ENCODE measurements around the gene SUSD4.

DNA sequence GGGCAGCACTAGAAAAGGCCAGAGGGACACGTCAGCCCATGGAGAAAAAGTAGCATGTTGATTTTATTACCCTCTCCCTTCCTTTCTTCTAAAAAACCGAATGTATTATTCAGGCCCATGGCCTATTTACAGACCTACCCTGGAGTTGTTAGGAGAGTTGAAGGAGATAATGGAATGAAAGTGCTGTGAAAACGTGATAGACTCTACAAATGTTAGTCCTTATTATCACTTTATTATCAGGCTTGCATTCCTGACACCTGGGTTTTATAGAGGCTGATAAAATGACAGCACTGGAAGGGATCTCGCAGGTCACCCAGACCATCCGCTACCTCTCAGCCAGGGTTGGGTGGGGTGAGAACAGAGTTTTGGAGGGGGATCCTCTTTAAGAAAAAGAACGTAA lies 160.3 kb downstream of the SUSD4 start:
- TF ChIP-seq, protein P1, sequence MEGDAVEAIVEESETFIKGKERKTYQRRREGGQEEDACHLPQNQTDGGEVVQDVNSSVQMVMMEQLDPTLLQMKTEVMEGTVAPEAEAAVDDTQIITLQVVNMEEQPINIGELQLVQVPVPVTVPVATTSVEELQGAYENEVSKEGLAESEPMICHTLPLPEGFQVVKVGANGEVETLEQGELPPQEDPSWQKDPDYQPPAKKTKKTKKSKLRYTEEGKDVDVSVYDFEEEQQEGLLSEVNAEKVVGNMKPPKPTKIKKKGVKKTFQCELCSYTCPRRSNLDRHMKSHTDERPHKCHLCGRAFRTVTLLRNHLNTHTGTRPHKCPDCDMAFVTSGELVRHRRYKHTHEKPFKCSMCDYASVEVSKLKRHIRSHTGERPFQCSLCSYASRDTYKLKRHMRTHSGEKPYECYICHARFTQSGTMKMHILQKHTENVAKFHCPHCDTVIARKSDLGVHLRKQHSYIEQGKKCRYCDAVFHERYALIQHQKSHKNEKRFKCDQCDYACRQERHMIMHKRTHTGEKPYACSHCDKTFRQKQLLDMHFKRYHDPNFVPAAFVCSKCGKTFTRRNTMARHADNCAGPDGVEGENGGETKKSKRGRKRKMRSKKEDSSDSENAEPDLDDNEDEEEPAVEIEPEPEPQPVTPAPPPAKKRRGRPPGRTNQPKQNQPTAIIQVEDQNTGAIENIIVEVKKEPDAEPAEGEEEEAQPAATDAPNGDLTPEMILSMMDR (conservative IDR thresholded peaks at IDR 0.05): no peak
- TF ChIP-seq EZH2 (IDR thresholded peaks at IDR 0.05; ENCODE audit: low read depth): no peak

All from PC-9 (cell line).